Brain microvascular endothelial cell (primary cell): ENCODE results near the gene TEX51.

ENCODE experiments used
- DNase-seq: peaks from one replicate; pipeline ENCODE4 v3.0.0-alpha.2; 2020
- H3K27ac ChIP-seq: fragments of 250-450 bp; sonication (Bioruptor Pico); 2 replicates; pipeline ENCODE4 v1.5.1; 2020; ENCODE audit warnings: mild to moderate bottlenecking, moderate library complexity
- H3K27me3 ChIP-seq: fragments of 250-450 bp; sonication (Bioruptor Pico); replicated peaks from 2 replicates; pipeline ENCODE4 v1.5.1; 2020; ENCODE audit warnings: mild to moderate bottlenecking
- H3K36me3 ChIP-seq: fragments of 250-450 bp; sonication (Bioruptor Pico); replicated peaks from 2 replicates; pipeline ENCODE4 v1.5.1; 2020; ENCODE audit warnings: mild to moderate bottlenecking
- H3K4me3 ChIP-seq: 2 replicates; pipeline ENCODE4 v1.5.1; 2011; ENCODE audit warnings: low read depth, mild to moderate bottlenecking, control low read depth, low read length, moderate library complexity
- in situ Hi-C: cut with HindIII; loops from 2 replicates; pipeline ENCODE4 v1.10.0; 2017; ENCODE audit warnings: low sequenced_read_pairs, low pct_ligation_motif_present
- TF ChIP-seq, protein P1 (sequence below): IDR thresholded peaks from 2 replicates; pipeline ENCODE4 v1.5.1; 2011; ENCODE audit warnings: low read depth, mild to moderate bottlenecking, moderate library complexity, low read length, control low read depth, inconsistent platforms; ENCODE audit errors: missing control alignments

The TEX51 gene

DNA sequence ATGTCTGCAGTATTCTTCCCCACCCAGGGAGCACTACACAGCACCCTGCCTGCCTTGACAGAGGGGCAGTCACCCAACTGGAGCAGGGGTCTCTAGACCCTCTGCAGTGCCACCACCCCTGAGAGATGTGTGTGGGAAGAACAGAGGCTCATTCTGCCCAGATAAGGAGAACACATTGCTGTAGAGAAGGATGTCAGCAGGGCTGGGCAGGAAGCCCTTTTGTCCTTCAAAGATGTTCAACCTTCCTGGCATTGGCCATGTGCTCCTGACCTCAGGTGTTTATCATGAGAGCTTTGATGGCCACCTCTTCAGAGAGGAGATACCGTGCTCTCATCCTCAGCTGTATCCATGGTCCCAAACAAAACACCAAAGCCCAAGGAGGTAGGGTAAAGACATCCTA, 4.6 kb upstream of the TEX51 start:
- Histone ChIP-seq H3K4me3 (no peak overlapping the region), H3K36me3 (no peaks in the 10 kb centered on the region), H3K27ac (no peak overlapping the region), H3K27me3 (no peaks in the 10 kb centered on the region)
- DNase-seq = no peak
- in situ Hi-C loops = no loop called here
- TF ChIP-seq, protein P1, sequence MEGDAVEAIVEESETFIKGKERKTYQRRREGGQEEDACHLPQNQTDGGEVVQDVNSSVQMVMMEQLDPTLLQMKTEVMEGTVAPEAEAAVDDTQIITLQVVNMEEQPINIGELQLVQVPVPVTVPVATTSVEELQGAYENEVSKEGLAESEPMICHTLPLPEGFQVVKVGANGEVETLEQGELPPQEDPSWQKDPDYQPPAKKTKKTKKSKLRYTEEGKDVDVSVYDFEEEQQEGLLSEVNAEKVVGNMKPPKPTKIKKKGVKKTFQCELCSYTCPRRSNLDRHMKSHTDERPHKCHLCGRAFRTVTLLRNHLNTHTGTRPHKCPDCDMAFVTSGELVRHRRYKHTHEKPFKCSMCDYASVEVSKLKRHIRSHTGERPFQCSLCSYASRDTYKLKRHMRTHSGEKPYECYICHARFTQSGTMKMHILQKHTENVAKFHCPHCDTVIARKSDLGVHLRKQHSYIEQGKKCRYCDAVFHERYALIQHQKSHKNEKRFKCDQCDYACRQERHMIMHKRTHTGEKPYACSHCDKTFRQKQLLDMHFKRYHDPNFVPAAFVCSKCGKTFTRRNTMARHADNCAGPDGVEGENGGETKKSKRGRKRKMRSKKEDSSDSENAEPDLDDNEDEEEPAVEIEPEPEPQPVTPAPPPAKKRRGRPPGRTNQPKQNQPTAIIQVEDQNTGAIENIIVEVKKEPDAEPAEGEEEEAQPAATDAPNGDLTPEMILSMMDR = no peak

DNA sequence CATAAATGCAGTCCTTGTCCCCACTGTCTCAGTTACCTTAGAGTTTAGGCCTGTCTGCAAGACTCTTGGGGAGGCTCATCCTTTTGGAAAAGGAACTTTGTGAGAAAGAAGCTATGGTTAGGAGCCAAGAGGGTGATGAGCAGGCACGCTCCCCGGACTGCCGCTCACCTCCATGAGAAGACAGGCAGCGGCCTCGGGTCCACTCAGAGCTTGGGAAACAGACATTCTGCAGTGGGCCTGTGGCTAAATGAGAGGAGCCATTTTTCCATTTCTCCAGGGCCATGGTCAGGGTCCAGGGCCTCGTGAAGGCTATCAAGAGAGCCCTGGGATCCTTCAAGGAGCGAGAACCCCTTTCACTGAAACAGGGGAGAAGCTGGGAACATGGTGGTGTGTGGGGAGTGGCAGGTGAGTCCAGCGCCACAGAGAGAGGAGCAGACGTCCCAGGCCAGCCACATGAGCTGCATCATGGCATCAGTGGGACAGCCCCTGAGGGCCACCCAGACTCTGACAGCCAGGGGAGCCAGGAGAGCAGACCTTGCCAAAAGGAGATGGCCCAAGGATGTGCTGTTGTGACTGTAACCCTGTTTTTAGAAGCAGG, 4.0 kb upstream of the TEX51 start:
- Histone ChIP-seq H3K36me3 (no peaks in the 10 kb centered on the region), H3K4me3 (no peak overlapping the region), H3K27ac (no peak overlapping the region), H3K27me3 (no peaks in the 10 kb centered on the region)
- in situ Hi-C loops = no loop called here
- TF ChIP-seq, protein P1 = no peak
- DNase-seq = no peak

DNA sequence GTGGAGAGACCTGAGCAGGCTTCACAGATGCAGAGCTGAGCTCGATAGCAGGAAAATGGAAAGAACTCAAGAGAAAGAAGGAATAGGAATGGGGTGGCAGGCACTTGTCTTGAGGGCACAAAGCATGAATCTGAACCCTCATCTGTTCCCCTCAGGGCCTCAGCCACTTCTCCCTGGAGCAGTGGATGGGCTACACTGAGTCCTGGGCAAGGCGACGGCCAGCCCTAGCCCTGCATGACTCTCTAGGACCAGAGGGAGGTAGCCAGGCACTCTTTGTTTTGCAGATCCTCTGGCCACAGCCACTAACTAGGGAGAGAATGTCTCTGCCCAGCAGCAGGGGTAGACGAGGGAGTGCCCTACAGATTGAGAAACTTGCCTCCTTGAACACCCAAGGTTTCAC, 3.4 kb upstream of the TEX51 start:
- H3K27me3 ChIP-seq = no peaks in the 10 kb centered on the region
- H3K36me3 ChIP-seq = no peaks in the 10 kb centered on the region
- TF ChIP-seq, protein P1 = no peak
- H3K27ac ChIP-seq = no peak overlapping the region
- H3K4me3 ChIP-seq = no peak overlapping the region
- in situ Hi-C loops = no loop called here
- no peak for DNase-seq

DNA sequence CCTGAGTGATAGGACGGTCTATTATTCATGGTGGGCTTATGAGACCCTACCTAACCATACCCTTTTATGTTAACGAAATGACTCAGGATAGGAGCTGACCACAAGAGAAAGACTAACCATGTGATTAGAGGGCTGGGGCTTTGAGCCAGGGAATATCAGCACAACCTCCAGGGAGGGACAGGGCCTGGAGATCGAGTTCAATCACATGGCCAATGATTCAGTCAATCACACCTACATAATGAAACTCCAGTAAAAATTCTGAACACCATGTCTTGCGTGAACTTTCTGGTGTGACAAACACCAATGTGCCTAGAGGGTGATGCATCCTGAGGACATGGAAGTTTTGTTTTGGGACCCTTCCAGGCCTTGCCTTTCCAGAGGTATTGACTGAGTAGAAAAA, 2.2 kb upstream of the TEX51 start:
- TF ChIP-seq, protein P1 = no peak
- Histone ChIP-seq H3K27ac (no peak overlapping the region), H3K27me3 (no peaks in the 10 kb centered on the region), H3K4me3 (no peak overlapping the region), H3K36me3 (no peaks in the 10 kb centered on the region)
- no peak for DNase-seq
- in situ Hi-C loops = no loop called here

DNA sequence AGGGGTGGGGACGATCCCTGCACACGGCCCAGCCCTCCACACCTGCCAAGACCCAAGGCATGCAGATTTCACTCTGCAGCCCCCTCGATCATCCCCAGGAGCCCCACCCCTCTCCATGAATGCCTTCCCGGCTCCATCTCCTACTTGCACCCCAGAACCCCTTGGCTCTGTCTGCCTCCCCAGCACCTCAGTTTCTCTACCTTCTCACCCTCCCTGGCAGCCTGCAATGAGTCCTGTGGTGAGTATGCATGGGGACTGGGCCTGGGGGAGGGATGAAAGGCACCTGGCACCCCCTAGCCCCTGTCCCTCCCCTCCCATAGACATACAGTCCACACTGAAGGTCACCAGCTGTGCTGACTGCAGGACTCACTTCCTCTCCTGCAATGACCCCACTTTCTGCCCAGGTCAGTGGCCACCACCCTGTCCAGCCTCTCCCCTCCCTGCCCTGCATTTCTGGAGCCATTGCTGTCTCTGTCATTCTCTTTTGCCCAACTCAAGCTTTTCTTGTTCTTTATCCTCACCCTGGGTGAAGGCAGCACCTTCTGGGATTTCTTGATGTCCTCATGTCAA, 1.0 kb downstream of the TEX51 start:
- H3K36me3 ChIP-seq = no peaks in the 10 kb centered on the region
- no peaks in the 10 kb centered on the region for H3K27me3 ChIP-seq
- no peak for DNase-seq
- H3K4me3 ChIP-seq = no peak overlapping the region
- H3K27ac ChIP-seq = no peak overlapping the region
- TF ChIP-seq, protein P1 = no peak
- in situ Hi-C loops = no loop called here
